ENCODE measurements around the gene ZYX.

DNA sequence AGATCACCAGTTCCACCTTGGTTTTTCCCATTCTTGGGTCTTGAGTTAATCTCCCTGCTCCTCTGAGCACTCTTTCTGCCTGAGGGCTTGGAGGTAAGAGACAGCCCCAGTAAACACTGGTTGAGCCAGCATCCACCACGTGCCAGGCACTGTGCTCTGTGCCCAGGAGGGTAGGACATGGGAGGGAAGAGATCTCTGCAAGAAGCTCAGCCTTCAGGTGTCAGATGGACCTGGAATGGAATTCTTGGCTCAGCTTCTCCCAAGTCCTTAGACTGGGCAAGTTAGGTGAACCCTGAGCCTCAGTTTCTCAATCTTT is 2.5 kb downstream of the ZYX start:
- TF ChIP-seq, protein P1, sequence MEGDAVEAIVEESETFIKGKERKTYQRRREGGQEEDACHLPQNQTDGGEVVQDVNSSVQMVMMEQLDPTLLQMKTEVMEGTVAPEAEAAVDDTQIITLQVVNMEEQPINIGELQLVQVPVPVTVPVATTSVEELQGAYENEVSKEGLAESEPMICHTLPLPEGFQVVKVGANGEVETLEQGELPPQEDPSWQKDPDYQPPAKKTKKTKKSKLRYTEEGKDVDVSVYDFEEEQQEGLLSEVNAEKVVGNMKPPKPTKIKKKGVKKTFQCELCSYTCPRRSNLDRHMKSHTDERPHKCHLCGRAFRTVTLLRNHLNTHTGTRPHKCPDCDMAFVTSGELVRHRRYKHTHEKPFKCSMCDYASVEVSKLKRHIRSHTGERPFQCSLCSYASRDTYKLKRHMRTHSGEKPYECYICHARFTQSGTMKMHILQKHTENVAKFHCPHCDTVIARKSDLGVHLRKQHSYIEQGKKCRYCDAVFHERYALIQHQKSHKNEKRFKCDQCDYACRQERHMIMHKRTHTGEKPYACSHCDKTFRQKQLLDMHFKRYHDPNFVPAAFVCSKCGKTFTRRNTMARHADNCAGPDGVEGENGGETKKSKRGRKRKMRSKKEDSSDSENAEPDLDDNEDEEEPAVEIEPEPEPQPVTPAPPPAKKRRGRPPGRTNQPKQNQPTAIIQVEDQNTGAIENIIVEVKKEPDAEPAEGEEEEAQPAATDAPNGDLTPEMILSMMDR (conservative IDR thresholded peaks at IDR 0.05) = no peak
- no peak for TF ChIP-seq ZFX (IDR thresholded peaks at IDR 0.05)

Measured in C4-2B (cell line).